GM19395 (cell line): ENCODE results near the gene COL12A1.

Experiments
- ATAC-seq: cut with Tn5 transposase; IDR thresholded peaks from one replicate; pipeline ENCODE4 v1.9.1; 2021; ENCODE audit warnings: mild to moderate bottlenecking, moderate library complexity; ENCODE audit not compliant: unreplicated experiment

The COL12A1 gene

GRCh38 chr6:75183099-75183541 is 22.7 kb downstream of the COL12A1 start:
- ATAC-seq, result no peak

DNA sequence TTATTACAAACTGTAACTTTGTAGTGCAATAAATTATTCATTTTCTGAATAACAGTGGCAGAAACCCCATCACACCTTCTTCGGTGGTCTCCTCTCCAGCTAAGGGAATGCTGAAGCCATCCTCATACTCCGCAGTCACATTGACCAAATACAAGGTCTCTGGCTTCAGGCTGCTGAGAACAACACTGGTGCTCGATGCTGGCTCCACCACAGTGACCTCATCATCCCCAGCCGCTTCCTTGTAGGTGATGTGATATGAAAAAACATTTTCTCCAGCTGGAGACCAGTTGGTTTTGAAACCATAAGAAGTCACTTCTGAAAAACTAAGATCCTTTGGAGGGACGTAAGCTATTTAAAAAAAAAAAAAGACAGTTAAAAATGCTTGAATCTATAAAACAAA is 25.0 kb downstream of the COL12A1 start:
- no peak for ATAC-seq

DNA sequence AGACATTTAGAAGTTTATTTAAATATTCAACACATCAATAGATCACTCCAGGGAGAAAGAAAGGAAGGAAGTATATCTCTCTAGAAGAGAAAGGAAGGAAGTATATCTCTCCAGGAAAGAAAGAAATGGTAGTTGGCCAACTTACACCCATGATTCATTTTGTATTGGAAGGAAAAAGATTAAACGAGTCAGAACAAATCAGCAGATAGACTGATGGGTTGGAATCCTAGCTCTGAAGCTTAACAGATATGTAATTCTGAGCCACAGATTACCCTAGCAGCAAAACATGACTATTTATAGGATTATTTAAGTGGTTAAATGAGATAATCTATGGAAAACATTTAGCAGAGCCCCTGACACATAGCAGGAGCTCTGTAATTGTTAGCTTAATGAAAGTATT is 27.1 kb downstream of the COL12A1 start:
- ATAC-seq, result no peak

GRCh38 chr6:75176076-75176582 is 29.7 kb downstream of the COL12A1 start:
- no peak for ATAC-seq

DNA sequence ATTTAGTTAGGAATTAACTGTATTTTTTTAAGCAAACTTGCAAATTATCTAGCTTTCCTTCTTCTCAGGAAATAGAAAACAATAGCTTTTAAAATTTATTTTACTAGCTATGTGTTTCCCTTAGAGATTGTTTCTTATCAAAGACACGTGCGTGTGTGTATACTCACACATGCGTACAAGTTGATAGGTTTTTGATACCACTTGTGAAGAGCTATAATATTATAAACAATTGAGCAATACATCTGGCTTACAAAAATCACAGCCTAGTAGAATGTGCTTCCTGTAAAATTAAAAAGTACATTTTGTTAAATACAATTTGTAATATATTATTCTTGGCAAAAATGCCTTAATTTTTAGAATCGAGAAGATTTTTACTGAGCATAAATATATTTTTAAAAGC is 33.9 kb downstream of the COL12A1 start:
- ATAC-seq, result no peak

- ATAC-seq, result no peak
Measured at GRCh38 chr6:75171567-75171966, 34.3 kb downstream of the COL12A1 start.

- ATAC-seq, result no peak
Measured at GRCh38 chr6:75170691-75171560, 34.9 kb downstream of the COL12A1 start.

GRCh38 chr6:75169689-75170586 is 35.9 kb downstream of the COL12A1 start:
- ATAC-seq, result no peak

DNA sequence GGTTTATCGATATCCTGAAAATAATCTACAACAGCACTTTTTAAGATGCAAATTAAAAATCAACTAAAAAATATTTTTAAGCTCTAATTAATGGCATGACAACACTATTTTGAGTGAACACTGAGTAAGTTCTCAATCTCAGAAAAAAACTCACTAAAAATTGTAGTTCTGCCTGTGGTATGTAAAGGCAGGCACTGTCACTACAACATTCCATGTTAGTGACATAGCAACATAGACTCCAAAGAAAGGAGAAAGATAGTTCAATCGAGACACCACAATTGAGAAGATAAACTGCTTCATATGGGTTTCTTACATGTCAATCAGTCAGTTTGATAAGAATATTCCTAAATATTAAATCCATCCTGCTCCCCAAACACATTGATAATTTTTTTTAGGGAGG is 38.0 kb downstream of the COL12A1 start:
- ATAC-seq, result no peak

DNA sequence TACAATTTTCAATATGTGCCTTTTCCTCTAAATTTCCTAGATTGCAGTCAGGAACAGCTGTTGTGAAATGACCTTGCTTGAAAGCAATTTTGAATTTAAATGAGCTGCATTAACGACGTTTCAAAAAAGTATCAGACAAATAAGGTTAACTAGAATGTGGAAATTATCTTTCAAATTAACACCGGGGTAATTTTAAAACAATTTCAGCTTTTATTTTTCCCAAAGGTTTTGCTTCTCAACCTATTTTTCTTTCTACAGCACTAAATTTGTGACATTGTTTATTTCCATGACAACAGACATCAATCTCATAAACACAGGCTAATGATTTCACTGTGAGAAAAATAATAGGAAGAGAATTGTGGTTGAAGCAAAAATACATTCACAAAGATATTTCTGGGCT is 38.5 kb downstream of the COL12A1 start:
- ATAC-seq, result no peak

DNA sequence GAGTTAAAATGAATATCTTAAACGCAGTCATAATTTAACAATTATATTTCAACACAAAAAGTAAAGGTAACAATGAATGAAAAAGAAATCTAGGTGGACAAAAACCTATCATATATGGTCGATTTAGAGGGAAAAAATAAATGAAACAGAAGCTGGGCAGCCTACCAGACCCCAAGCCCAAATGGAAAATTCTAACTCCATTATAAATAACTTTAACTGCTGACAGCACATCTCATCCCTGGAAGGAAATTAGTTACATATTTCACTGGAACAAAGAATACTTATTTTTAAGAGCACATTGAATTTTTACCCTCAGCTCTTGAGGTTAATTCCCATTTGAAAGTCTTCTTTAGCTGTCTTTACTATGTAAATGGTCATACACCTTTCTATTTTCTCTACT is 39.1 kb downstream of the COL12A1 start:
- no peak for ATAC-seq

DNA sequence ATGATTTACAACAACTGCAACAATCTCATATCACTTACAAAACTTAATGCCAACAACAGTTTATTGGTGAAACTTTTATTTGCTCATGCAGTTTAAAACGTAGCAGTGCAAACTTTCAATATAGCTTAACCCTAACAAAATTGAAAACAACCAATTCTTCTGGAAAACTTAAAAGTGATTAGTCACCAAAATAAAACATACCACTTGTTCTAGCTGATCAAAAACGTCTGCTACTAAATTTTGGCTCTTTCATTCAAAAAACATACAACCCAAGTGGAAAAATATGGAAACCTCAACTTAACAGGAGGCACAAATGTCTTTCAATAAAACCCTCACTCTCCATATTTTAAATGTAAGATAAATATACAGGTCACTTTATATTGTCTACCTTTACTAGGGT is 39.6 kb downstream of the COL12A1 start:
- no peak for ATAC-seq

- ATAC-seq, result no peak
Measured at GRCh38 chr6:75158176-75158575, 47.7 kb downstream of the COL12A1 start.

GRCh38 chr6:75157336-75157735 is 48.5 kb downstream of the COL12A1 start:
- no peak for ATAC-seq

DNA sequence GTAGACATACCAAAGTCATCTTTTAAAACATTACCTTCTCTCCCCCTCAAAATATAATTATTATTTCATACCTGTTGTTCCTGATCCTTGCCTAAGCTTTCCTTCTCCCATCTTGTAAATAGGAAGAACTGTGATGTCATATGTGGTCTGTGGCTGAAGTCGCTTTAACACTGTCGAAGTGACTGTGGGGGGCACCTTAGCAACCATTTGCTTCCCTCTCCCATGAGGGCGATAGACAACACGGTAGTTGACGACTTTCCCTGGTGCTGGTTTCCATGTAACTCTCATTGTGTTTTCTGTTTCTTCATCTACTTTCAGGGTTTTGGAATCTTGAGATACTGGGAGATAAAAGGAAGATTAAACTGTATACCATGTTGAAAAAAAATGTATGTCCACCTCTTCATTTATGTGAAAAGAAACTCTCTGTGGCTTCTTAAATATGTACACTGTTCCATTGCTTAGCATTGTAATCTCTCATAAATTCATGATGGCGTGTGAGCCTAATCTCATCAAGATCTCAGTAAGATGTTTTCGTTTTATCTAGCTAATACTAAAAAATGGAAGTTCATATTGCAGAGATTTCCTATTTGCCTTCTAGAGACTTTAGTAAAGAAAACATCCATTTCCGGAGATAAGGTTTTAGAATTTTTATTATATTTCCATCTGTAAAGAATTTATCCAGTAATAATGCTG is 49.5 kb downstream of the COL12A1 start:
- no peak for ATAC-seq

DNA sequence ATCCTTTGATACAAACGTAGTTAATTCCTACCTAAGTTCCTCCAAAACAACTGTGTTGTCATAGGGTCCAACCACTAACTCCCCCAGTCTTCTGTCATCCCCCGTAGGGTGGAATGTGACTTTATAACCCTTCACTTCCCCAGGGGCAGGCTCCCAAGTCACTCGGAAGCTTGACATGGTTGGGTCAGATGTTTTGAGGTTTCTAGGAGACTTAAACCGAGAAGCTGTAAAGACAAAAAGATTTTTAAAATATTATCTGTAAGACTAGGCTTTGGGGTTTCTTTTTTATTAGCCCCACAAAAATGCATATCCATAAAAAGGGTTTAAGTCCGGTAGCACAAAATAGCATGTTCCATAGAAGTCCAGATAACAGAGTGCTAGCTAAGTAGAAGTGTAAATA is 50.2 kb downstream of the COL12A1 start:
- ATAC-seq, result no peak

DNA sequence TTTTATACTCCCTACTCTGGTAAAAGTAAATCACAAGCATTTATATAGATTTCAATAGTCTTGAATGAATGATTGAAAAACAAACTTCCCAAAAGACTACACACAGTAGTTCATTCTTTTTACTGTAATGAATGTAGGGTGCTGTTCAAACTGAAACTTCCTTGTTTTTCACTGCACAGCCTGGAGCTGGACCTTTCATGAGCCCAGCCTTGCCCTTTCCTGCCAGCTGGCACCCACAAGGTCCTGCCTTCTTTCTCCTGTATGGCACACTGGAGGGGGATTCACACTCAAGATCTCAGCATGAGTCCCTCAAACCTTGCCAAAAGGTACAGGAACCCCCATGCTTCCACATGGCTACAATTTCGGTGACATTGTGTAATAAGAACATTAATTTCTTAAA is 50.9 kb downstream of the COL12A1 start:
- ATAC-seq, result no peak

- ATAC-seq, result no peak
Measured at GRCh38 chr6:75150685-75151412, 55.0 kb downstream of the COL12A1 start.

- ATAC-seq, result no peak
Measured at GRCh38 chr6:75149696-75150095, 56.2 kb downstream of the COL12A1 start.

- ATAC-seq, result no peak
Measured at GRCh38 chr6:75149240-75149639, 56.6 kb downstream of the COL12A1 start.
